Rectal smooth muscle tissue (tissue), 1 donor: ENCODE measurements around the gene AGFG1.
A peak's percentile ranks its signal among the peaks of the same experiment; 100 is the strongest.

Source experiments
- H3K27ac ChIP-seq: one replicate; pipeline ENCODE4 v1.7.0; 2013; ENCODE audit warnings: low read depth, low read length, inconsistent platforms
- H3K27me3 ChIP-seq: one replicate; pipeline ENCODE4 v1.7.0; 2013; ENCODE audit warnings: low read length; ENCODE audit not compliant: control insufficient read depth, insufficient read depth
- H3K36me3 ChIP-seq: one replicate; pipeline ENCODE4 v1.7.0; 2013; ENCODE audit warnings: low read length; ENCODE audit not compliant: control insufficient read depth, insufficient read depth
- H3K4me1 ChIP-seq: one replicate; pipeline ENCODE4 v1.7.0; 2013; ENCODE audit warnings: low read length; ENCODE audit not compliant: control insufficient read depth, insufficient read depth
- H3K4me3 ChIP-seq: one replicate; pipeline ENCODE4 v1.7.0; 2013; ENCODE audit warnings: low read length
- H3K9ac ChIP-seq: one replicate; pipeline ENCODE4 v1.7.0; 2013; ENCODE audit warnings: low read length

Gene AGFG1, protein sequence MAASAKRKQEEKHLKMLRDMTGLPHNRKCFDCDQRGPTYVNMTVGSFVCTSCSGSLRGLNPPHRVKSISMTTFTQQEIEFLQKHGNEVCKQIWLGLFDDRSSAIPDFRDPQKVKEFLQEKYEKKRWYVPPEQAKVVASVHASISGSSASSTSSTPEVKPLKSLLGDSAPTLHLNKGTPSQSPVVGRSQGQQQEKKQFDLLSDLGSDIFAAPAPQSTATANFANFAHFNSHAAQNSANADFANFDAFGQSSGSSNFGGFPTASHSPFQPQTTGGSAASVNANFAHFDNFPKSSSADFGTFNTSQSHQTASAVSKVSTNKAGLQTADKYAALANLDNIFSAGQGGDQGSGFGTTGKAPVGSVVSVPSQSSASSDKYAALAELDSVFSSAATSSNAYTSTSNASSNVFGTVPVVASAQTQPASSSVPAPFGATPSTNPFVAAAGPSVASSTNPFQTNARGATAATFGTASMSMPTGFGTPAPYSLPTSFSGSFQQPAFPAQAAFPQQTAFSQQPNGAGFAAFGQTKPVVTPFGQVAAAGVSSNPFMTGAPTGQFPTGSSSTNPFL

DNA sequence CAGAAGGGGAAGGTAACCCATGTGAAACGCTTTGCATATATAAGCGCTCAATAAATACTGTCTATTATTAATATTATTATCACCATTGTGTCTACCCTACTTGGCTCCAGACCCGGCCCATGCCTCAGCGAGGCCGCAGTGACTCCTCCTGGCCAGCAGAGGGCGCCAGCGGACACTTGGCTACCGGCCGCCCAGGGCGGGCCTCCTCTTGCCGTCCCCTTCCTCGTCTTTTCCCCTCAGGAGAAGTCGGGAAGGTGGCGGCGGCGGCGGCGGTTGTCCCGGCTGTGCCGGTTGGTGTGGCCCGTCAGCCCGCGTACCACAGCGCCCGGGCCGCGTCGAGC is at the start of gene AGFG1:
Gene AGFG1 (plus strand): TSS at position 233 of the 341 bp plus-strand sequence. CDS start 266 bp downstream, outside the sequence.
- Histone ChIP-seq H3K9ac (no peak within 1 kb of the TSS), H3K36me3 (no peaks in the 10 kb centered on the region), H3K4me1 (peaks cover 7% of the 10 kb centered on the region), H3K27ac (peak within 1 kb of the TSS; percentile 86), H3K27me3 (no peaks in the 10 kb centered on the region), H3K4me3 (peak within 1 kb of the TSS; percentile 77)

DNA sequence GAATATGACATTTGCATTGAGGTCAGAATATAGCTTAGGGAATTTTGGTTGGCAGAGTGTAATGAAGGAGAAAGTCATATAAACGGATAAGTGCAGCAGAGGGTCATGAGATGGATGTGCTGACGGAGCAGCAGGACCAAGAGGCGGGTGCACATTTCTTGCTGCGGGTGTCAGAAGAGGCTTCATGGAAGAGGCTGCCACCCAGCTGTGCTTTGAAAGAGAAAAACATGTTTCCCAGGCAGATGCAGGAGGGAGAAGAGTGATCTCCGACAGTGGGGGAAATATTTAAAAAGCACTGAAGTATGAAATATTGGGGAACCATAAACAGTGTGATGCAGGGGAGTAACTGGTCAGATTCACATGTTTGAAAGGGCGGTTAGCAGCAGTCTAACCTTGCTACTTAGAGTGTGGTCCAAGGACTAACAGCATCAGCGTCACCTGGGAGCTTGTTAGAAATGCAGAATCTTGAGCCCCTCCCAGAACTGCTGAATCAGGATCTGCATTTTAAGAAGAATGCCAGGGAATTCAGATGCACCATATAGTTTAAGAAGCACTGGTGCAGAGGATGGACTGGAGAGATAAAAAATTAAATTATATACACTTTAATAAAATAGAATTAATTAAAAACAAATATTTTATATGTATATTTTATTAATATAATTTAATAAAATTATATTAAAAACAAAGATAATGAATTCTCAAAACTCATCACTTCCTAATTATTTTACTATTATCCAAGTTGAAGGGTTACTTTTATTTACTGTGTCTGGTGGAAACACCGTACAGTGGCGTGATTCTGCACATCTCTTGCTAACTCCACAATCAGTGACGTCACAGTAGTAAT is 48.1 kb upstream of the AGFG1 start:
- no peaks in the 10 kb centered on the region for H3K4me1 ChIP-seq
- no peak overlapping the region for H3K27ac ChIP-seq
- no peak overlapping the region for H3K4me3 ChIP-seq
- H3K27me3 ChIP-seq, result no peaks in the 10 kb centered on the region
- H3K9ac ChIP-seq, result no peak overlapping the region
- no peaks in the 10 kb centered on the region for H3K36me3 ChIP-seq

GRCh38 chr2:227428731-227429285 is 43.1 kb upstream of the AGFG1 start:
- no peaks in the 10 kb centered on the region for H3K27me3 ChIP-seq
- H3K36me3 ChIP-seq, result no peaks in the 10 kb centered on the region
- H3K4me3 ChIP-seq, result no peak overlapping the region
- H3K4me1 ChIP-seq, result no peaks in the 10 kb centered on the region
- H3K27ac ChIP-seq, result no peak overlapping the region
- no peak overlapping the region for H3K9ac ChIP-seq

GRCh38 chr2:227430639-227431038 is 41.3 kb upstream of the AGFG1 start:
- Histone ChIP-seq H3K4me1 (no peaks in the 10 kb centered on the region), H3K36me3 (no peaks in the 10 kb centered on the region), H3K9ac (no peak overlapping the region), H3K27ac (no peak overlapping the region), H3K4me3 (no peak overlapping the region), H3K27me3 (no peaks in the 10 kb centered on the region)

DNA sequence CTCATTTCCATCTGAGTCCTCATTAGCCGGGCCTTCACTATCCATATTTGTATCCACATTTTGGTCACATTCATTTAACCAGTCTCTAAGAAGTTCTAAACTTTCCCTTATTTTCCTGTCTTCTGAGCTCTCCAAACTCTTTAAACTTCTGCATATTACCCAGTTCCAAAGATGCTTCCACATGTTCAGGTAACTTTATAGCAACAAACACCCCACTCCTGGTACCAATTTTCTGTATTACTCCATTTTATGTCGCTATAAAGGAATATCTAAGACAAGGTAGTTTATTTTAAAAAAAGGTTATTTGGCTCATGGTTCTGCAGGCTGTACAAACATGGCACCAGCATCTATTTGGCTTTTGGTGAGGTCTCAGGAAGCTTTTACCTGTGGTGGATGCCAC is 38.8 kb upstream of the AGFG1 start:
- H3K36me3 ChIP-seq, result no peaks in the 10 kb centered on the region
- no peak overlapping the region for H3K9ac ChIP-seq
- H3K27ac ChIP-seq, result no peak overlapping the region
- no peak overlapping the region for H3K4me3 ChIP-seq
- H3K27me3 ChIP-seq, result no peaks in the 10 kb centered on the region
- no peaks in the 10 kb centered on the region for H3K4me1 ChIP-seq

DNA sequence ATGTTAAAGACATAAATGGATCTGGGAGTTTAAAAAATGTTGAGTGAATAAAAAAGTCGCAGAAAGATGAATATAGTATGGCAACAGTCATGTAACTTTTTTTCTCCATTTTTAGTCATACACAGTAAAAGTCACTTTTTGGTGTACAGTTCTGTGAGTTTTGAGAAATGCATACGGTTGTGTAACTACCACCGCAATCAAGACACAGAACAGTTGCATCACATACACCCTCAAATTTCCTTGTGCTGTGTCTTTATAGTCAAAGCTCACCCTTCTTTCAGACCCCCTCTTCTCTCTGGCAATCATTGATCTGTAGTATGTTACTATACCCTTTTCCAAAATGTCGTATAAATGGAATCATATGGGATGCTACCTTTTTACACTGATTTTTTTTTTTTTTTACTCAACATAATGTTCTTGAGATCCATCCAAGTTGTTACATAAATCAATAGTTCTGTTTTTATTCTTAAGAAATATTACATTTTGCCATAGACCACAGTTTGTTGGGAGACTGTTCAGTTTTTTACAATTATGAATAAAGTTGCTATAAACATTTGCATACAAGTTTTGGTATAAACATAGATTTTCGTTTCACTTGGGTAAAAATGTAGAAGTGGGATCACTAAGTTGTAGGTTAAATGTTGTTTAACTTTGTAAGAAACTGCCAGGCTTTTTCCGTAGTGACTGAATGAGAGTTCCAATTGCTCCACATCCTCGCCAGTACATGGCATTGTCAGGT is 35.4 kb upstream of the AGFG1 start:
- Histone ChIP-seq H3K4me3 (no peak overlapping the region), H3K27me3 (no peaks in the 10 kb centered on the region), H3K4me1 (no peaks in the 10 kb centered on the region), H3K9ac (no peak overlapping the region), H3K27ac (no peak overlapping the region), H3K36me3 (no peaks in the 10 kb centered on the region)

GRCh38 chr2:227439214-227439613 is 32.7 kb upstream of the AGFG1 start:
- Histone ChIP-seq H3K27me3 (no peaks in the 10 kb centered on the region), H3K9ac (no peak overlapping the region), H3K4me3 (no peak overlapping the region), H3K36me3 (no peaks in the 10 kb centered on the region), H3K4me1 (no peaks in the 10 kb centered on the region), H3K27ac (no peak overlapping the region)

DNA sequence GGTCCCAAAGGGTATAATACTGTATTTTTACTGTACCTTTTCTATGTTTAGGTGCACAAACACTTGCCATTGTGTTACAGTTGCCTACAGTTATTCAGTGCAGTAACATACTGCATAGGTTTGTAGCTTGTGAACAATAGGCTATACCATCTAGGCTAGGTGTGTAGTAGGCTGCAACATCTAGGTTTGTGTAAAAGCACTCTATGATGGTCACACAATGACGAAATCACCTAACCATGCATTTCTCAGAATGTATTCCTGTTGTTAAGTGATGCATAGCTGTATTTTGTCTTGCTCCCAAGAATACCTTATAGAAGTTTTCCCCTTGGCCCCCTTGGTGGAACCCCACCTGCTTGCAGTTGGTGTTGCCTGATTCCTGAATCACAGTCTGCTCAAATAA is 29.3 kb upstream of the AGFG1 start:
- Histone ChIP-seq H3K36me3 (no peaks in the 10 kb centered on the region), H3K4me1 (no peaks in the 10 kb centered on the region), H3K27ac (no peak overlapping the region), H3K4me3 (no peak overlapping the region), H3K27me3 (no peaks in the 10 kb centered on the region), H3K9ac (no peak overlapping the region)

DNA sequence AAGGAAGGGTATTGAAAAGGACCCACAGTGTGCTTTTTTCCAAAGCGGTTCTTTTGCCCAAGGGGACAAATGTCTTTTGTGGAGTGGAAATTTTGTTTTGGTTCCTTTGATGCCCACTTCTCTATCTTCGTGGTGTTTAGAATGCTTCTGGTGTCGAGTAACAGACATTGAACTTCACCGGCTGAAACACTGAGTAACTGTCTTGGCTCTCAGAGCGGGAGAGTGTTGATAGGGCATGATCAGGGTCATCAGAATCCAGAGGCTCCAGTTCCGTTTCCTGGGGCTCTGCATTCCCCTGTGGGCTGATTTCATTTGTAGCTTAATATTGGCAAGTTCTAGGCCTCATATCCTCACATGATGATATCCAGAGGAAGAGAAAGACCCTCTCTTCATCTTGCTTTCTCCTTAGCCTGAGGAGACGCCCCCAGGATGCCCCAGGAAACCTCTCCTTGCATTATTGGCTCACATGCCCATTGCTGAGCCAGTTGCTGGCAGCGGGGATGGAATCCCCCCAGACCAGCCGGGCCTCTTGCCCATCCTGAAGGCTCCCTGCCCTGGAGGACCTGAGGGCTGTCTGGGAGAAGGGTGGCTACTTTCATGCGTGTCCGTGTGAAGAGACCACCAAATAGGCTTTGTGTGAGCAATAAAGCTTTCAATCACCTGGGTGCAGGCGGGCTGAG is 27.9 kb upstream of the AGFG1 start:
- Histone ChIP-seq H3K9ac (no peak overlapping the region), H3K4me1 (no peaks in the 10 kb centered on the region), H3K36me3 (no peaks in the 10 kb centered on the region), H3K27me3 (no peaks in the 10 kb centered on the region), H3K27ac (no peak overlapping the region), H3K4me3 (no peak overlapping the region)

DNA sequence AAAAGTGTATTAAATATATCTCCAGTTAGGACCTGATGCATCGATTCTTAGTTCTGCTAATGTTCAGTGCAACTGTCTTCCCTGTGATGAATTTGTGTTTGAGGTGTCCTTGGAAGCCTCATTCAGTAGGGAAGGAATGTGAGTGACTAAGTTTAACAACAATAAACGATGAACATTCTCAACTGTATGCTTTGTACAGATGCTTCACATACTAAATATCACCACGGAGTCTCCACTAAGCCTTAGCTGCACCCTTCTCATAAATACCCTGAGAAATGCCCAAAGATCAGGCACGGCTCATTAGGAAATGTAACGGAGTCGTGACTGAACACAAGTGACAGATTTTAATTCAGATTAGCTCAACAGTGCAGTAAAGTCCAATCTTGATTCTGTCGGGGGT is 24.4 kb upstream of the AGFG1 start:
- Histone ChIP-seq H3K27ac (no peak overlapping the region), H3K9ac (no peak overlapping the region), H3K4me1 (no peaks in the 10 kb centered on the region), H3K36me3 (no peaks in the 10 kb centered on the region), H3K4me3 (no peak overlapping the region), H3K27me3 (no peaks in the 10 kb centered on the region)

DNA sequence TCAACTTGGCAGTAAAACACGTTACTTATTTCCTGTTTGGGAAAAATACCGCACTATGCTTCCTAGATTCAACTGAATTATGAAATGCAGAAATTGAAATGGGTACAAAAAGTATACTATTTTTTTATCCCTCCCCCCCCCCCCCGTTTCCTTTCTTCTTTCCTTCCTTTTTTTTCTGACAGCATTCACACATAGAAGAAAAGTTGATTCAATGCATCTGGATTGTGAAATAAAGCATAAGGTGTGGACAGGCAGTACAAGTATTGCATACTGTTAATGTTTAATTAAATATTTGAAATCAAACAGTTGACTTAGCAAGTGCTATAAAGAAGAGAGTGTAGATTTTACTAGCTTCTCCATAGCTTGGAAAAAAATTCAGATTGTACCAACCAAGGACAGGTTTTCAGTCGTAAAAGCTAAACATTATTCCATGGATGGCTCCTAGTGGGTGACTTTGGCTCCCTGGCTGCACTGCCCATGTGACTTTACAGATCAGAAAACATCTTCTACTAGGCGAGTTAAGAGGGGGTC is 21.6 kb upstream of the AGFG1 start:
- Histone ChIP-seq H3K4me3 (no peak overlapping the region), H3K4me1 (no peaks in the 10 kb centered on the region), H3K36me3 (no peaks in the 10 kb centered on the region), H3K9ac (no peak overlapping the region), H3K27me3 (no peaks in the 10 kb centered on the region), H3K27ac (no peak overlapping the region)
